ENCODE measurements around the gene NNT.

DNA sequence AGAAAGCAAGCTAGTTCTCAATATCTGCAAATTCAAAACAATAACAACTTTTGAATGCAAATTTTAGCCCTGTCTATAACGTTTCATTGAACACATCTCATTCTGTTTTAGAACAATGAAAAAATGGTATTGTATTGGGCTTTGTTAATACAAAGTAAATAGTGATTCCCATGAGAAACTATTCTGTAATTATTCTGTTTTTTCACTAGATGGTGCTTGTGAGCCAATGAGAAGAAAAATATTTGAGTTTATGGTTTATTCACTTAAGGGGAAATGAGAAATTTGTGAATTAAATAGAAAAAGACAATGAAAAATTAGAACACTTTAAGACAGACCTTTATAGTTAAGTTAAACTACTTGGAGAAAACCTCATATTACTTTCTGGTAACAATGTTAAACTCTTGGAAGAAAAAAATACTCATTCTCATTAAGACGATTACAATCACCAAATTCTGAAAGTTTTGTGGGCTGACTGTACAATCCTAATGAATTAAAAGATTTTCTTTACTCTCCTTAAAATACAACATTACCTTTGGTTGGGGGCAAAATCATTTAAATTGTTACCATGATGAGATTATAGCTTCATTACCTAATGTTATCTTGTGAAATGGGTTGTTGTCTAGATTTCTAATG is 127.0 kb downstream of the NNT start:
- TF ChIP-seq GATA3 (IDR thresholded peaks at IDR 0.05; ENCODE audit: low read depth, low read length) (no peak), GATA2 (IDR thresholded peaks at IDR 0.05; ENCODE audit: low read depth, low read length) (no peak)

All from SH-SY5Y (cell line).